ENCODE data around the gene LRRC25.

The LRRC25 gene

DNA sequence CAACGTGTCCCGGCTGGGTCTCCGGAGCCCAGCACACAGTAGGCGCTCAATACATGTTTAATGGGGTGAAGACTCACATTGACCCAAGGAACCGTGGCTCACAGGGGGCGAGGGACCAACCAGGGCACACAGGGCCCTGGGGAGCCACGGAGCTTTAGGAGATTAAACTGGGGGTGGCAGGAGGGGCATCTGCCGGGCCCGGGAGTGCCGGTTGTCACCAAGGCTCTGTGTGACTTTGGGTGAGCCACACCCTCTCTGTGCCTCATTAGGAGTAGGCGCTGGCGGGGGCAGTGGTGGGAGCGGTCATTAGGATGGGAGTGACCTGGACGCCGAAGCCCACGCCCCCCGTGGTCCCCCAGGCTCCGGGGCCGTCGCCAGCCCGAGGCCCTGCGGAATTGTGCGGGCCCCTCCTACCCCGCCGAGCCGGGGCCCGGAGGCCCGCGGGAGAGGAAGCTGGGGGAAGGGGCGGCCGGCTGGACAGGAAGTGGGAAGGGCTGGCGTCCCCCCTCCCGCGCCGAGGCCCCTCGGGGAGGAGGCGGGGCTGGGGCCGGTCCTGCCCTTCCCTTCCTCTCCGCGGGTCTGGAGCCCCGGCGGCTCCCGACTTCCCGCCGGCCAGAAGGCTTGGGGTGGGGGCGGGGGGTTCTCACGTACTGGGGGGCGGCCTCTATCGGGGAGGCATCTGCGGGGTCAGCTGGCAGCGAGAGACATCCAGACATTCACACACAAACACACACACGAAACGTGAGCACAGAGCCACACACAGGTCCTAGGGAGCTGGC, 20.0 kb upstream of the LRRC25 start (continued):
- TF ChIP-seq, protein P1, sequence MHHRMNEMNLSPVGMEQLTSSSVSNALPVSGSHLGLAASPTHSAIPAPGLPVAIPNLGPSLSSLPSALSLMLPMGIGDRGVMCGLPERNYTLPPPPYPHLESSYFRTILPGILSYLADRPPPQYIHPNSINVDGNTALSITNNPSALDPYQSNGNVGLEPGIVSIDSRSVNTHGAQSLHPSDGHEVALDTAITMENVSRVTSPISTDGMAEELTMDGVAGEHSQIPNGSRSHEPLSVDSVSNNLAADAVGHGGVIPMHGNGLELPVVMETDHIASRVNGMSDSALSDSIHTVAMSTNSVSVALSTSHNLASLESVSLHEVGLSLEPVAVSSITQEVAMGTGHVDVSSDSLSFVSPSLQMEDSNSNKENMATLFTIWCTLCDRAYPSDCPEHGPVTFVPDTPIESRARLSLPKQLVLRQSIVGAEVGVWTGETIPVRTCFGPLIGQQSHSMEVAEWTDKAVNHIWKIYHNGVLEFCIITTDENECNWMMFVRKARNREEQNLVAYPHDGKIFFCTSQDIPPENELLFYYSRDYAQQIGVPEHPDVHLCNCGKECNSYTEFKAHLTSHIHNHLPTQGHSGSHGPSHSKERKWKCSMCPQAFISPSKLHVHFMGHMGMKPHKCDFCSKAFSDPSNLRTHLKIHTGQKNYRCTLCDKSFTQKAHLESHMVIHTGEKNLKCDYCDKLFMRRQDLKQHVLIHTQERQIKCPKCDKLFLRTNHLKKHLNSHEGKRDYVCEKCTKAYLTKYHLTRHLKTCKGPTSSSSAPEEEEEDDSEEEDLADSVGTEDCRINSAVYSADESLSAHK (tag by site-specific recombination; IDR thresholded peaks at IDR 0.05): no peak; the same call in 1 of the 2 replicates
- no peak for TF ChIP-seq ZNF138 (tag by site-specific recombination; IDR thresholded peaks at IDR 0.05; ENCODE audit: borderline replicate concordance)
- TF ChIP-seq ZNF548 (tag by site-specific recombination; IDR thresholded peaks at IDR 0.05): no peak
- TF ChIP-seq ZSCAN16 (tag by site-specific recombination; IDR thresholded peaks at IDR 0.05): no peak; the same call in 1 of the 2 replicates
- peak; percentile 42 for TF ChIP-seq ZIC2 (tag by site-specific recombination; IDR thresholded peaks at IDR 0.05)
- TF ChIP-seq, protein P2, sequence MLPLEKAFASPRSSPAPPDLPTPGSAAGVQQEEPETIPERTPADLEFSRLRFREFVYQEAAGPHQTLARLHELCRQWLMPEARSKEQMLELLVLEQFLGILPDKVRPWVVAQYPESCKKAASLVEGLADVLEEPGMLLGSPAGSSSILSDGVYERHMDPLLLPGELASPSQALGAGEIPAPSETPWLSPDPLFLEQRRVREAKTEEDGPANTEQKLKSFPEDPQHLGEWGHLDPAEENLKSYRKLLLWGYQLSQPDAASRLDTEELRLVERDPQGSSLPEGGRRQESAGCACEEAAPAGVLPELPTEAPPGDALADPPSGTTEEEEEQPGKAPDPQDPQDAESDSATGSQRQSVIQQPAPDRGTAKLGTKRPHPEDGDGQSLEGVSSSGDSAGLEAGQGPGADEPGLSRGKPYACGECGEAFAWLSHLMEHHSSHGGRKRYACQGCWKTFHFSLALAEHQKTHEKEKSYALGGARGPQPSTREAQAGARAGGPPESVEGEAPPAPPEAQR (tag by site-specific recombination; IDR thresholded peaks at IDR 0.05): no peak
- TF ChIP-seq KLF10 (tag by site-specific recombination; IDR thresholded peaks at IDR 0.05): peak; percentile 93
- TF ChIP-seq ZNF121 (tag by site-specific recombination; IDR thresholded peaks at IDR 0.05): no peak
- no peak for TF ChIP-seq ZNF133 (tag by site-specific recombination; IDR thresholded peaks at IDR 0.05)
- TF ChIP-seq, protein P3, sequence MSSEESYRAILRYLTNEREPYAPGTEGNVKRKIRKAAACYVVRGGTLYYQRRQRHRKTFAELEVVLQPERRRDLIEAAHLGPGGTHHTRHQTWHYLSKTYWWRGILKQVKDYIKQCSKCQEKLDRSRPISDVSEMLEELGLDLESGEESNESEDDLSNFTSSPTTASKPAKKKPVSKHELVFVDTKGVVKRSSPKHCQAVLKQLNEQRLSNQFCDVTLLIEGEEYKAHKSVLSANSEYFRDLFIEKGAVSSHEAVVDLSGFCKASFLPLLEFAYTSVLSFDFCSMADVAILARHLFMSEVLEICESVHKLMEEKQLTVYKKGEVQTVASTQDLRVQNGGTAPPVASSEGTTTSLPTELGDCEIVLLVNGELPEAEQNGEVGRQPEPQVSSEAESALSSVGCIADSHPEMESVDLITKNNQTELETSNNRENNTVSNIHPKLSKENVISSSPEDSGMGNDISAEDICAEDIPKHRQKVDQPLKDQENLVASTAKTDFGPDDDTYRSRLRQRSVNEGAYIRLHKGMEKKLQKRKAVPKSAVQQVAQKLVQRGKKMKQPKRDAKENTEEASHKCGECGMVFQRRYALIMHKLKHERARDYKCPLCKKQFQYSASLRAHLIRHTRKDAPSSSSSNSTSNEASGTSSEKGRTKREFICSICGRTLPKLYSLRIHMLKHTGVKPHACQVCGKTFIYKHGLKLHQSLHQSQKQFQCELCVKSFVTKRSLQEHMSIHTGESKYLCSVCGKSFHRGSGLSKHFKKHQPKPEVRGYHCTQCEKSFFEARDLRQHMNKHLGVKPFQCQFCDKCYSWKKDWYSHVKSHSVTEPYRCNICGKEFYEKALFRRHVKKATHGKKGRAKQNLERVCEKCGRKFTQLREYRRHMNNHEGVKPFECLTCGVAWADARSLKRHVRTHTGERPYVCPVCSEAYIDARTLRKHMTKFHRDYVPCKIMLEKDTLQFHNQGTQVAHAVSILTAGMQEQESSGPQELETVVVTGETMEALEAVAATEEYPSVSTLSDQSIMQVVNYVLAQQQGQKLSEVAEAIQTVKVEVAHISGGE (tag by site-specific recombination; conservative IDR thresholded peaks at IDR 0.05; ENCODE audit: low read depth): peak; percentile 96
- TF ChIP-seq, protein P4, sequence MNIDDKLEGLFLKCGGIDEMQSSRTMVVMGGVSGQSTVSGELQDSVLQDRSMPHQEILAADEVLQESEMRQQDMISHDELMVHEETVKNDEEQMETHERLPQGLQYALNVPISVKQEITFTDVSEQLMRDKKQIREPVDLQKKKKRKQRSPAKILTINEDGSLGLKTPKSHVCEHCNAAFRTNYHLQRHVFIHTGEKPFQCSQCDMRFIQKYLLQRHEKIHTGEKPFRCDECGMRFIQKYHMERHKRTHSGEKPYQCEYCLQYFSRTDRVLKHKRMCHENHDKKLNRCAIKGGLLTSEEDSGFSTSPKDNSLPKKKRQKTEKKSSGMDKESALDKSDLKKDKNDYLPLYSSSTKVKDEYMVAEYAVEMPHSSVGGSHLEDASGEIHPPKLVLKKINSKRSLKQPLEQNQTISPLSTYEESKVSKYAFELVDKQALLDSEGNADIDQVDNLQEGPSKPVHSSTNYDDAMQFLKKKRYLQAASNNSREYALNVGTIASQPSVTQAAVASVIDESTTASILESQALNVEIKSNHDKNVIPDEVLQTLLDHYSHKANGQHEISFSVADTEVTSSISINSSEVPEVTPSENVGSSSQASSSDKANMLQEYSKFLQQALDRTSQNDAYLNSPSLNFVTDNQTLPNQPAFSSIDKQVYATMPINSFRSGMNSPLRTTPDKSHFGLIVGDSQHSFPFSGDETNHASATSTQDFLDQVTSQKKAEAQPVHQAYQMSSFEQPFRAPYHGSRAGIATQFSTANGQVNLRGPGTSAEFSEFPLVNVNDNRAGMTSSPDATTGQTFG (tag by site-specific recombination; IDR thresholded peaks at IDR 0.05; ENCODE audit: borderline replicate concordance): no peak
- TF ChIP-seq ZFP69B (tag by site-specific recombination; IDR thresholded peaks at IDR 0.05): peak; percentile 63; the same call in 1 of the 2 replicates
- no peak for TF ChIP-seq OSR2 (tag by site-specific recombination; IDR thresholded peaks at IDR 0.05)
- 0 out of 2 replicates have a peak, but pooled peaks have one; percentile 9 for TF ChIP-seq ZBTB1 (tag by site-specific recombination; IDR thresholded peaks at IDR 0.05)
- no peak for TF ChIP-seq ZNF350 (tag by site-specific recombination; IDR thresholded peaks at IDR 0.05)
- TF ChIP-seq, protein P5, sequence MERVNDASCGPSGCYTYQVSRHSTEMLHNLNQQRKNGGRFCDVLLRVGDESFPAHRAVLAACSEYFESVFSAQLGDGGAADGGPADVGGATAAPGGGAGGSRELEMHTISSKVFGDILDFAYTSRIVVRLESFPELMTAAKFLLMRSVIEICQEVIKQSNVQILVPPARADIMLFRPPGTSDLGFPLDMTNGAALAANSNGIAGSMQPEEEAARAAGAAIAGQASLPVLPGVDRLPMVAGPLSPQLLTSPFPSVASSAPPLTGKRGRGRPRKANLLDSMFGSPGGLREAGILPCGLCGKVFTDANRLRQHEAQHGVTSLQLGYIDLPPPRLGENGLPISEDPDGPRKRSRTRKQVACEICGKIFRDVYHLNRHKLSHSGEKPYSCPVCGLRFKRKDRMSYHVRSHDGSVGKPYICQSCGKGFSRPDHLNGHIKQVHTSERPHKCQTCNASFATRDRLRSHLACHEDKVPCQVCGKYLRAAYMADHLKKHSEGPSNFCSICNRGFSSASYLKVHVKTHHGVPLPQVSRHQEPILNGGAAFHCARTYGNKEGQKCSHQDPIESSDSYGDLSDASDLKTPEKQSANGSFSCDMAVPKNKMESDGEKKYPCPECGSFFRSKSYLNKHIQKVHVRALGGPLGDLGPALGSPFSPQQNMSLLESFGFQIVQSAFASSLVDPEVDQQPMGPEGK (tag by site-specific recombination; IDR thresholded peaks at IDR 0.05): peak; percentile 86
- peak; percentile 35; the same call in 1 of the 2 replicates for TF ChIP-seq ZNF16 (tag by site-specific recombination; IDR thresholded peaks at IDR 0.05; ENCODE audit: low read depth)
- no peak for TF ChIP-seq ZNF37A (tag by site-specific recombination; IDR thresholded peaks at IDR 0.05)
- TF ChIP-seq KLF16 (tag by site-specific recombination; IDR thresholded peaks at IDR 0.05): no peak
- no peak for TF ChIP-seq ZNF248 (tag by site-specific recombination; IDR thresholded peaks at IDR 0.05)
- TF ChIP-seq, protein P6, sequence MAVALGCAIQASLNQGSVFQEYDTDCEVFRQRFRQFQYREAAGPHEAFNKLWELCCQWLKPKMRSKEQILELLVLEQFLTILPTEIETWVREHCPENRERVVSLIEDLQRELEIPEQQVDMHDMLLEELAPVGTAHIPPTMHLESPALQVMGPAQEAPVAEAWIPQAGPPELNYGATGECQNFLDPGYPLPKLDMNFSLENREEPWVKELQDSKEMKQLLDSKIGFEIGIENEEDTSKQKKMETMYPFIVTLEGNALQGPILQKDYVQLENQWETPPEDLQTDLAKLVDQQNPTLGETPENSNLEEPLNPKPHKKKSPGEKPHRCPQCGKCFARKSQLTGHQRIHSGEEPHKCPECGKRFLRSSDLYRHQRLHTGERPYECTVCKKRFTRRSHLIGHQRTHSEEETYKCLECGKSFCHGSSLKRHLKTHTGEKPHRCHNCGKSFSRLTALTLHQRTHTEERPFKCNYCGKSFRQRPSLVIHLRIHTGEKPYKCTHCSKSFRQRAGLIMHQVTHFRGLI (tag by site-specific recombination; IDR thresholded peaks at IDR 0.05): peak; percentile 41; the same call in 1 of the 2 replicates
- peak; percentile 16; the same call in 1 of the 2 replicates for TF ChIP-seq ZNF2 (tag by site-specific recombination; IDR thresholded peaks at IDR 0.05)
- TF ChIP-seq ZNF768 (tag by site-specific recombination; IDR thresholded peaks at IDR 0.05): peak; percentile 97; the same call in 1 of the 2 replicates

All from HEK293 (cell line).